Osteoblast (primary cell): ENCODE data around the gene COL13A1. TPM values are rescaled to one million over a fixed set of nuclear protein-coding genes. Genes with fewer than 3 reads are reported as not detected.

Experiments used
- DNase-seq: peaks from one replicate; pipeline ENCODE4 v3.0.0; 2011; ENCODE audit warnings: low spot score, mixed read lengths; ENCODE audit not compliant: insufficient read length; ENCODE audit errors: missing footprints
- H2AFZ ChIP-seq: 2 replicates; pipeline ENCODE4 v1.6.0; 2011; ENCODE audit warnings: mild to moderate bottlenecking, low read length
- H3K27ac ChIP-seq: 2 replicates; pipeline ENCODE4 v1.5.1; 2011; ENCODE audit warnings: mild to moderate bottlenecking, low read depth, low read length, moderate library complexity
- H3K27me3 ChIP-seq: 2 replicates; pipeline ENCODE4 v1.6.0; 2012; ENCODE audit warnings: mild to moderate bottlenecking, control low read depth, inconsistent platforms, low read length, moderate library complexity; ENCODE audit not compliant: insufficient read depth
- H3K36me3 ChIP-seq: 2 replicates; pipeline ENCODE4 v1.5.1; 2011; ENCODE audit warnings: mild to moderate bottlenecking, low read length, control low read depth, moderate library complexity; ENCODE audit not compliant: insufficient read depth
- H3K4me1 ChIP-seq: 2 replicates; pipeline ENCODE4 v1.5.1; 2011; ENCODE audit warnings: mild to moderate bottlenecking, low read length, control low read depth, moderate library complexity; ENCODE audit not compliant: insufficient read depth
- H3K4me2 ChIP-seq: 2 replicates; pipeline ENCODE4 v1.6.0; 2011; ENCODE audit warnings: mild to moderate bottlenecking, low read length; ENCODE audit not compliant: insufficient read depth
- H3K4me3 ChIP-seq: fragments of 200-600 bp; sonication (generic); 3 replicates; pipeline ENCODE4 v1.5.1; 2012; ENCODE audit warnings: mild to moderate bottlenecking, low read length, inconsistent platforms; ENCODE audit not compliant: insufficient read depth
- H3K79me2 ChIP-seq: 2 replicates; pipeline ENCODE4 v1.6.0; 2012; ENCODE audit warnings: mild to moderate bottlenecking, low read length, control low read depth, inconsistent platforms; ENCODE audit not compliant: insufficient read depth
- H3K9me3 ChIP-seq: 2 replicates; pipeline ENCODE4 v1.5.1; 2011; ENCODE audit warnings: low read depth, low read length, control low read depth
- H4K20me1 ChIP-seq: 2 replicates; pipeline ENCODE4 v1.6.0; 2012; ENCODE audit warnings: mild to moderate bottlenecking, low read length, control low read depth; ENCODE audit not compliant: insufficient read depth
- CTCF ChIP-seq: IDR thresholded peaks from 2 replicates; pipeline ENCODE4 v1.5.1; 2011; ENCODE audit warnings: mild to moderate bottlenecking, low read depth, low read length, moderate library complexity; ENCODE audit errors: extremely low read depth
- total RNA-seq: library from RNA; depleted of rRNA; stranded (reverse); fragments of >200 nt; gene quantifications from 2 replicates; pipeline ENCODE4 v1.2.3, GENCODE V29; 2012

COL13A1 gene
- total RNA-seq, 1 donor = 1.1 TPM

GRCh38 chr10:69835875-69836730 is 34.4 kb downstream of the COL13A1 start:
- H3K79me2 ChIP-seq = no peaks in the 10 kb centered on the region
- H3K4me1 ChIP-seq = peaks cover 28% of the 10 kb centered on the region
- no peaks in the 10 kb centered on the region for H3K9me3 ChIP-seq
- no peaks in the 10 kb centered on the region for H3K36me3 ChIP-seq
- H3K4me2 ChIP-seq = no peak overlapping the region
- no peak for TF ChIP-seq CTCF
- H4K20me1 ChIP-seq = no peaks in the 10 kb centered on the region
- DNase-seq = no peak
- H3K27me3 ChIP-seq = no peaks in the 10 kb centered on the region
- H3K4me3 ChIP-seq = no peak overlapping the region
- H2AFZ ChIP-seq = no peak overlapping the region
- H3K27ac ChIP-seq = no peak overlapping the region

GRCh38 chr10:69836731-69837030 is 35.0 kb downstream of the COL13A1 start:
- TF ChIP-seq CTCF = no peak
- no peaks in the 10 kb centered on the region for H4K20me1 ChIP-seq
- H2AFZ ChIP-seq = no peak overlapping the region
- H3K79me2 ChIP-seq = no peaks in the 10 kb centered on the region
- no peak for DNase-seq
- H3K9me3 ChIP-seq = no peaks in the 10 kb centered on the region
- H3K4me3 ChIP-seq = no peak overlapping the region
- H3K27me3 ChIP-seq = no peaks in the 10 kb centered on the region
- H3K4me2 ChIP-seq = no peak overlapping the region
- no peak overlapping the region for H3K27ac ChIP-seq
- H3K4me1 ChIP-seq = peaks cover 25% of the 10 kb centered on the region
- no peaks in the 10 kb centered on the region for H3K36me3 ChIP-seq

GRCh38 chr10:69837261-69837660 is 35.6 kb downstream of the COL13A1 start:
- Histone ChIP-seq H3K4me1 (peaks cover 25% of the 10 kb centered on the region), H3K79me2 (no peaks in the 10 kb centered on the region), H3K4me2 (no peak overlapping the region), H3K4me3 (no peak overlapping the region), H2AFZ (no peak overlapping the region), H3K9me3 (no peaks in the 10 kb centered on the region), H3K36me3 (no peaks in the 10 kb centered on the region), H3K27me3 (no peaks in the 10 kb centered on the region), H3K27ac (no peak overlapping the region), H4K20me1 (no peaks in the 10 kb centered on the region)
- no peak for DNase-seq
- TF ChIP-seq CTCF = no peak

- Histone ChIP-seq H3K27me3 (no peaks in the 10 kb centered on the region), H3K4me3 (no peak overlapping the region), H2AFZ (peak overlapping the region; percentile 11), H3K4me1 (peaks cover 25% of the 10 kb centered on the region), H3K4me2 (no peak overlapping the region), H3K27ac (peak overlapping the region; percentile 49), H3K79me2 (no peaks in the 10 kb centered on the region), H3K9me3 (no peaks in the 10 kb centered on the region), H4K20me1 (no peaks in the 10 kb centered on the region), H3K36me3 (no peaks in the 10 kb centered on the region)
- TF ChIP-seq CTCF = no peak
- no peak for DNase-seq
Observed at GRCh38 chr10:69838418-69838817, 36.7 kb downstream of the COL13A1 start.
